AG08395 (cell line): ENCODE measurements around the gene CDC123.
"Not testable (repeated sequence)": the region's sequence is repeated elsewhere in the genome, so short reads cannot be mapped to it uniquely, and the experiment has no call there.

Experiments
- DNase-seq: peaks from one replicate; pipeline ENCODE4 v3.0.0; 2012; ENCODE audit warnings: mixed read lengths, low spot score

Gene CDC123

DNA sequence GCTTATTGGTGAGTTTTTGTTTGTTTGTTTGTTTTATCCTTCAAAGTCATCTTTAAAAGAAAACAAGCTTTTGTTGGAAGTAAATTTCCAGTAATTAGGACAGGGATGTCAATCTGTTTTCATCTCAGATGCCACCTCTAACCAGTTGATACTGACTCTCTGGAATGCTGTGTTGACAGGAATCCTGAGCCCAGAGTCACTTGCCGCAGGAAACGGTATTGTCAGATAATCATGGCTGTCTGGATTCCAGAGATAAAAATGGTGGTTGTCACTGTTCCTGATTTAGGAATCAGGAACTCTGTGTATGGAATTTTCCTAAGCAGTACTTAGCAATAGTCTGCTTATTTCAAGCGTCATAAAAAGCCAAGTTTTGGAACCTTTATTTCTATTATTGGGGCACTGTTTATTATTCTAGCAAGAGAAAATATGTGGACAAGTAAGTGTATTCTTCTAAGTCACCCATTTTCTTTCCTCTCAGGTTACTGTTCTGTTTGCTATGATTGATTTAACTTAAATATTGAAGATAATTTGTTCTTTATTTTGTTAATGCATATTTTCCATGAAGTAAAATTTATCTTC, 39.2 kb downstream of the CDC123 start:
- DNase-seq, result no peak

- DNase-seq, result no peak
Observed at GRCh38 chr10:12235796-12236195, 39.8 kb downstream of the CDC123 start.

DNA sequence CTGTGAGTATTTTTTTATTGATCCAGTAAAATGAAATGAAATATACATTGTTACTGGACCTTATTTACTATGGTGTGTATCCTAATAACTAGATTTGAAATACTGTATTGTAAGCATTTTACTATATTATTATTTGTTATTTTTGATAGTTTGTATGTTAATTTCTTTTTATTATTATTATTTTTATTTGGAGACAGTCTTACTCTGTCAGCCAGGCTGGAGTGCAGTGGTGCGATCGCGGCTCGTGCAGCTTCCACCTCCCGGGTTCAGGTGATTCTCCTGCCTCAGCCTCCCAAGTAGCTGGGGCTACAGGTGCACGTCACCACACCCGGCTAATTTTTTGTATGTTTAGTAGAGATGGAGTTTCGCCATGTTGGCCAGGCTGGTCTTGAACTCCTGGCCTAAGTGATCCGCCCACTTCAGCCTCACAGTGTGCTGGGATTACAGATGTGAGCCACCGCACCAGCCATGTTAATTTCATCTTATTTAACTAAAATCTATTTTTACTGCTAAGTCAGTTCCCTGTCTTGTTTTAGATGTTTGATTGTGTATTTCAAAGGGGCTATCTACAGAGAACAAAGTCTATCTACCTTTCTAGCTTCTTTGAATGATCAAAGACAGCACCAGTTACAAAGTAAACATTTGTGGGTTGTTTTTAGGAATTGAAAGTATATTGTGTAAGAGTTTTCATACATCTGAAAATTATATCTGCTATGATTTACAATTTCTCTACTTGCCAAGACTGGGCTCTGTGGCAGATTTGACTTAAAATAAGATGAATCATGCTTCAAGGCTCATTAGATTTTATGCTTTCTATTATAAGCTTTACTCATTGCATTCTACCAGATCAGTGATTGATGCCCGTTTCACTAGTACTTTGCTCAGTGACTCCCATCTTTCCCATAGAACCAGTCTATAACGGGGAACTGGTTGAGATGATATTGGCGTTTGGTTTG, 41.6 kb downstream of the CDC123 start:
- DNase-seq, result no peak

DNA sequence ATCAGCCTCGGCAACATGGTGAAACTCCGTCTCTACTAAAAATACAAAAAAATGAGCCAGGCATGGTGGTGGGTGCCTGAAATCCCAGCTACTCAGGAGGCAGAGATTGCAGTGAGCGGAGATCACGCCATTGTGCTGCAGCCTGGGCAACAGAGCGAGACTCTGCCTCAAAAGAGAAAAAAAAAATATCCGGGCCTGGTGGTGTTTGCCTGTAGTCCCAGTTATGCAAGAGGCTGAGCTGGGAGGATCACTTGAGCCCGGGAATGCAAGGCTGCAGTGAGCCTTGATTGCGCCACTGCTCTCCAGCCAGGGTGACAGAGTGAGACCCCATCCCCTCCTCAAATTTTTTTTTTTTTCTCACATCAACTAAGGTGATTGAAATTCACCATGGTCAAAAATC, 42.8 kb downstream of the CDC123 start:
- DNase-seq, result no peak

DNA sequence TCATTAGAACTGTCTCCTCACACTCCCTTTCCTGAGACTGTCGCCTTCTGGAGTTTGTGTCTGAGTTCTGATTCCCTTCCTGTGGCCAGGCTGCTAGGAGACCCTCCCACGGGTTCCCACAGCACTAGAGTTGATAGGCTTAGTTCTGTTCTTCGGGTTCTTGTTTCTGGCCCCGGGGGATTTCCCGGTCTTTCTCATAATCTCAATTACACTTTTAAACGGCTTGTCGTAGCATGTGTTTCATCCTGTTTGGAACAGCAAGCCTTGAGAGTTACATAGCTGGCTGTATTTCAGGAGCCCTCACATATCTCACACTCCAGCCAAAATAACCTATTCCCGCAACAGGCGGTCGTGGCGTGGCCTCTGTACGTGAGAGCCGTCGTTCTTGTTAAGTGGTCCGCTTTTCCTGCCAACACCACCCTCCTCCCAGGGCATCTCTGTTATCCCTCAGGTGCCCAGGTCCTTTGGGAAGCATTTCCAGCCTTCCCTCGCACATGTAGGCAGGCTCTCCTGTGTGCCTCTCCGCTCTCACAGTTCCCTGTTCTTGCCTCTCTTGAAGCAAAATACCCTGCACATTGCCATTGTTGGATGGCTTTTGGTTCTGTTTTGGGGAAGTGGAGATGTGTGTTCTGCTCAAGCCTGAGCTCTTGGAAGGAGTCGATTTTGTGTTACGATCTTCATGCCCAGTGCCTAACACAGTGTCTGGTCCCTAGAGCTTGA, 46.0 kb downstream of the CDC123 start:
- no peak for DNase-seq

DNA sequence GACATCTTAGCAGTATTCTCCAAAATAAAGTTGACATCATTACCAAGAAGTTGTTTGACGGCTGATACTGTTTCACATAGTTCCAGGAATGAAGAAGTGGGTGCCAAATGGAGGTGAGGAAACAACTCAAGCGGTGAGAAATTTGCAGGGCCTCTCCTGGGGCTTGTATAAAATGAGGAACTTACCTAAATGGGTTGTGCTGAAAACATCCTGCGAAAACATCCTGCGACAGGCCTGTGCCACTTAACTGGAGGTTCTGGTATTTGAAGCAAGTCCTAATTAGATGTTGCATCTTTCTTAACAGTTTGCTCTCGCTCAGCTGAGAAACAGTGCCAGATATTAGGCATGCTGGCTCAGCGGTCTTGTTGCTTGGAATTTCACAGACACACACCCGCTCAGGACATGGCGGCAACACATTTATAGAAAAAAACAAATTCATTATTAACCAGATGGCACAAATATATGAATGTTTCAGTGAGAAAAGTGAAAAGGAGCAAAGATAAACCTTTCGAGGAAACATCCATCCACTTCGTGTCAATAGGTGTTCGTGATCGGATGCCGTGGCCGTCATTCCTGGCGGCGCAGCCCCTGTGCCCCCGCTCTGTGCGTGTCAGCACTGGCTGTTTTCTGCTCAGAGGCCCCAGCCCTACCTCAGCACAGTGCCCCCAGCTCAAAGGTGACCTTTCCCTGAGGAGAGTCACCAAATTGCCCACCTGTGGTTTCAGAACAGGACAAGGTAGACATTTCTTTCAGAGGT, 48.1 kb downstream of the CDC123 start:
- no peak for DNase-seq

DNA sequence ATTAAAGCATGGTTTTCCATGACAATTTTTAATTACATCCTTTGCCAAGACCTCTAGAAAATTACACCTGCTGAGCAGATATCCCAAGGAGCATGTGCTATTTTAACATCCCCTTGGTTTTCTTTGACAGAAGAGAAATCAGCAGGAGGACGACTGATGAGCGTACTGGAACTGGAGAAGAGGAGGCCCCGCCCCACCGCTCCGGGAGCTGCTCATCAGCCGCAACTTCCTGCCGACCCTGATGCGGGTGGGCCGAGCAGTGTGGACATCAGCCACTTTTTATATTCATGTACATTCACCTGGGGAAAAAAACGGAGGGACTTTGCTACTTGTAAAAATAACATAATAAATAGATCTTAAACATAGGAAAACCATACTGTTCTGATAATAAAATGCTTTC, 54.2 kb downstream of the CDC123 start:
- no peak for DNase-seq

DNA sequence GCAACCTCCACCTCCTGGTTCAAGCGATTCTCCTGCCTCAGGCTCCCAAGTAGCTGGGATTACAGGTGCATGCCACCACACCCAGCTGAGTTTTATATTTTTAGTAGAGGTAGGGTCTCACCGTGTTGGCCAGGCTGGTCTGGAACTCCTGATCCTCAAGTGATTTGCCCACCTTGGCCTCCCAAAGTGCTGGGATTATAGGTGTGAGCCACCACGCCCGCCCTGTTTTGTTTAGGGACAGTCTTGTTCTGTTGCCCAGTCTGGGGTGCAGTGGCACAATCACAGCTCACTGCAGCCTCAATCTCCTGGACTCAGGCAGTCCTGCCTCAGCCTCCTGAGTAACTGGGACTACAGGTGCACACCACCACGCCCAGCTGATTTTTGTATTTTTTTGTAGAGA, 54.7 kb downstream of the CDC123 start:
- not testable (repeated sequence) for DNase-seq

- DNase-seq, result no peak
Observed at GRCh38 chr10:12251581-12251980, 55.6 kb downstream of the CDC123 start.

DNA sequence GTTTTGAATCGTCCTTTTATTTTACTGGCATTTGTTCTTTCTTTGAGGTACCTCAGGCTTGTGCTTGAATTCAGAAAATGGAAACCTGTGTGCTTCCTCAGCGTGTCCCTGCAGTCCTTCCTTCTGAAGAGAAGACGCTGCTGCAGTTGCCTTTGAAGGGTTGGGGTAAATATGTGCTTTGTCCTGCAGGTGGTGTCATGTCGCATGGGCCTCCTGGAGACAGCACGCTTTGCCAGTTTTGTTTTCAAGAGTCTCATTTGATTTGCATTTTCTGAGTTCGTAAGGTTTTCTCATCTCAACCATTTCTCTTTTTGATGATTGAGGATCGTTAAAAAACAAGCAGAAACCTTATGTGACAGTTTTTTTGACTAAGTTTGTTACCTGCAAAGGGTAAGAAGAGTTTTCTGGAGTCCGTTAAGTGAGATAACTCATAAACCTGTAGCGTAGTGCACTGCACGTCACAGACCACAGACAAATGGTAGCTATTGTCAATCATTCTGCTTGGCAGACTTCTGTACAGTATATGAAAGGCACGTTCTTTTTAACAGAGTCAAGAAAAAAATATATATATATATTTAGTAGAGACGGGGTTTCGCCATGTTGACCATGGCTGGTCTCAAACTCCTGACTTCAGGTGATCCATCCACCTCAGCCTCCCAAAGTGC, 57.0 kb downstream of the CDC123 start:
- peak; percentile 7 for DNase-seq

DNA sequence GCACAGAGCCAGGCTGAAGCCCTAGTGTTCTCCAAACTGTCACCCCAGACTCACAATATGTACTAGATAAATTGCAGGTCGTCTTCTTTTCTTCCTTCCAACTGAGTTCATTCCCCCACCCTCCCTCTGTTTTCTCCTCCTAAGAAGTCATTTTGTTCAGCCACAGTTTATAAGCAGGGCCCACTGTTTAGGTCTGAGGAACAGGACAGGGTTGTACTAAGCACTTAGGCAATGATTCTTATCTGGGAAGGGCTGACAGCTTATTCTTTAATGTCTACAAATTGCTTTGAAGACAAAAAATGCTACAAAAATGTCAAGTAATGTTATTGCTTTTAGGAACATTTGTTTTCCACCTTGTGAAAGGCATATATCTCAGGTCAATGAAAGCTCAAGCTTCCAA, 59.1 kb downstream of the CDC123 start:
- DNase-seq, result no peak

DNA sequence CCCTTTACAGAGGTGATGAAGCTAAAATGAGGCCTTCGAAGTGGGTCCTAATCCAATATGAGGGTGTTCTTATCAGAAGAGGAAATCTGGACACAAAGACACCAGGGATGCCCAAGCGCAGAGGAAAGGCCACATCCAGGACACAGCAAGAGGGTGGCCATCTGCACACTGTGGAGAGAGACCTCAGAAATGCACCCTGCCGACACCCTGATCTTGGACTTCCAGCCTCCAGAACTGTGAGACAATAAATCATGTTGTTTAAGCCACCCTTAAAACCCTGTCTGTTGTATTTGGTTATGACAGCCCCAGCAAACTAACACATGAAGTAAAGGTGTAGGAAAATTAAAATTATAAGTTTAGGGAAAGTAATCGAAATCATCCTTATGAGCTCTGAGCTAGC, 64.0 kb downstream of the CDC123 start:
- no peak for DNase-seq

GRCh38 chr10:12262278-12262981, 66.4 kb downstream of the CDC123 start:
- DNase-seq, result no peak

GRCh38 chr10:12264204-12264940, 68.4 kb downstream of the CDC123 start:
- peak; percentile 79 for DNase-seq

GRCh38 chr10:12269056-12269455, 73.1 kb downstream of the CDC123 start:
- DNase-seq, result no peak

GRCh38 chr10:12271210-12271540, 75.2 kb downstream of the CDC123 start:
- DNase-seq, result no peak

DNA sequence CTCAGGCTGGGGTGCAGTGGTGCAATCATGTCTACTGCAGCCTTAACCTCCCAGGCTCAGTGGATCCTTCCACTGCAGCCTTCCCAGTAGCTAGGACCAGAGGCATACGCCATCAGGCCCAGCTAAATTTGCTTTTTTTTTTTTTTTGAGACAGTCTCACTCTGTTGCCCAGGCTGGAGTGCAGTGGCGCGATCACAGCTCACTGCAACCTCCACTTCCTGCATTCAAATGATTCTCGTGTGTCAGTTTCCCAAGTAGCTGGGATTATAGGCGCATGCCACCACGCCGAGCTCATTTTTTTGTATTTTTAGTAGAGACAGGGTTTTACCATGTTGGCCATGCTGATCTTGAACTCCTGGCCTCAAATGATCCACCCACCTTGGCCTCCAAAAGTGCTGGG, 81.9 kb downstream of the CDC123 start:
- not testable (repeated sequence) for DNase-seq

- no peak for DNase-seq
Observed at GRCh38 chr10:12279281-12279680, 83.3 kb downstream of the CDC123 start.

DNA sequence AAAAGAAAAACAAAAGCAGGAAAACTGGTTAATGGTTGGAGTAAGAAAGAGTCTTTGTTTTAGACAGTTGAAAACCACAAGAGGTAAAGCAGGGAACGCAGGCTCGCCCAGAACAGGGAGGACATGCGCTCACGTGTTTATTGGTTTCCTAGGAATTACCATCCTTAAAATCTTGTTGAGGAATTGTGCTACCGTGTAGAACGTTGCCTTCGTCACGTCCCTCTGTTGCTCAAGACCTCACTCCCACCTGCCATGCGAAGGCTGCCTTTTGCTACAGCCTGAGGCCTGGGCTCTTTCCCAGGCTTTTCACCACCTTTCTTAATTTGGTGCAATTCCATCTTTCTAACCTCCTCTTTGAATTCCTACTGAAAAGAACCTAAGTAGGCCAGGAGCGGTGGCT, 91.8 kb downstream of the CDC123 start:
- DNase-seq, result no peak

DNA sequence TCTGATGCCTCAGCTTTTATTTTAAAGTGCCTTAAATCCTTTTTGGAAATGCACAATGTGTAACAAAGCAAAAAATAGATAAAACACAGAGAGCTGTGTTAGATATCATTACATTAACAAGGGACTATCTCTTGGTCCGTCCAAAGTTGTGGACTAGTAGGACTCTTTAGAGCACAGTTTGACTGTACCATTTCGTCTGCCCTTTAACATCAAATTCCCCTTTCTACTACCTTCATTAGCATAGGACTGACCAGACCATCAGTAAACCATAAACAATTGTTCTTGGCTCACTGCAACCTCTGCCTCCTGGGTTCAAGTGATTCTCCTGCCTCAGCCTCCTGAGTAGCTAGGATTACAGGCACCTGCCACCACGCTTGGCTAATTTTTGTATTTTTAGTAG, 101.8 kb downstream of the CDC123 start:
- not testable (repeated sequence) for DNase-seq
